Adrenal gland (tissue), 5 donors: ENCODE data around the gene XIRP2.

Experiments used
- CTCF ChIP-seq, 6 experiments: fragments of 450-650 bp in 4 of 6; fragments of 200-600 bp in 2 of 6; sonication (generic) in 1 of 6; IDR thresholded peaks; 1 replicate in 5 of 6; 2 replicates in 1 of 6; pipeline versions ENCODE4 v1.5.1 to v1.8.0; 2016 to 2021; ENCODE audit warnings: antibody characterized with exemption in 6 of 6, mild to moderate bottlenecking in 2 of 6, moderate library complexity in 1 of 6
- POLR2A ChIP-seq, 2 donors: fragments of 450-650 bp; IDR thresholded peaks; one replicate each; pipeline ENCODE4 v1.6.1; 2017; ENCODE audit warnings: antibody characterized with exemption in 2 of 2, mild to moderate bottlenecking in 2 of 2, moderate library complexity in 1 of 2
- donor health status: DM: no; HTN: no; CAD: no.

GRCh38 chr2:166972418-166972817, 84.1 kb downstream of the XIRP2 start:
- TF ChIP-seq CTCF (IDR thresholded peaks at IDR 0.05) (no peak), POLR2A (IDR thresholded peaks at IDR 0.05) (no peak)
